GM19324 (cell line): ENCODE results near the gene FCRL3.
"Not testable (repeated sequence)": the region's sequence is repeated elsewhere in the genome, so short reads cannot be mapped to it uniquely, and the experiment has no call there.

ENCODE experiments used
- ATAC-seq: cut with Tn5 transposase; IDR thresholded peaks from one replicate; pipeline ENCODE4 v1.9.1; 2021; ENCODE audit warnings: mild to moderate bottlenecking, moderate library complexity; ENCODE audit not compliant: unreplicated experiment, low FRiP score

The FCRL3 gene

GRCh38 chr1:157700732-157701131 is at the start of gene FCRL3:
FCRL3 (minus strand) TSS chr1:157700769; CDS start chr1:157700489, 280 bp downstream.
- ATAC-seq: no peak

- ATAC-seq: no peak
Observed at GRCh38 chr1:157748262-157748817, 47.8 kb upstream of the FCRL3 start.

- ATAC-seq: no peak
Observed at GRCh38 chr1:157739229-157739901, 38.8 kb upstream of the FCRL3 start.

- ATAC-seq: not testable (repeated sequence)
Observed at GRCh38 chr1:157735991-157736390, 35.4 kb upstream of the FCRL3 start.

GRCh38 chr1:157734321-157734720 is 33.8 kb upstream of the FCRL3 start:
- ATAC-seq: no peak

- no peak for ATAC-seq
Observed at GRCh38 chr1:157732755-157733154, 32.2 kb upstream of the FCRL3 start.

GRCh38 chr1:157725221-157725577 is 24.6 kb upstream of the FCRL3 start:
- ATAC-seq: no peak

- no peak for ATAC-seq
Observed at GRCh38 chr1:157724537-157725220, 24.1 kb upstream of the FCRL3 start.

GRCh38 chr1:157723157-157723556 is 22.6 kb upstream of the FCRL3 start:
- no peak for ATAC-seq

GRCh38 chr1:157721985-157722384 is 21.4 kb upstream of the FCRL3 start:
- no peak for ATAC-seq

- no peak for ATAC-seq
Observed at GRCh38 chr1:157715736-157716135, 15.2 kb upstream of the FCRL3 start.

GRCh38 chr1:157711802-157712201 is 11.2 kb upstream of the FCRL3 start:
- no peak for ATAC-seq

- peak; percentile 59 for ATAC-seq
Observed at GRCh38 chr1:157704878-157705277, 4.3 kb upstream of the FCRL3 start.

GRCh38 chr1:157703981-157704380 is 3.4 kb upstream of the FCRL3 start:
- ATAC-seq: no peak

- no peak for ATAC-seq
Observed at GRCh38 chr1:157702308-157702825, 1.8 kb upstream of the FCRL3 start.

GRCh38 chr1:157700305-157700704 is 264 bp downstream of the FCRL3 start:
- no peak for ATAC-seq

- no peak for ATAC-seq
Observed at GRCh38 chr1:157697781-157698569, 2.6 kb downstream of the FCRL3 start.

- ATAC-seq: no peak
Observed at GRCh38 chr1:157696966-157697628, 3.5 kb downstream of the FCRL3 start.

GRCh38 chr1:157695417-157695816 is 5.2 kb downstream of the FCRL3 start:
- no peak for ATAC-seq

- no peak for ATAC-seq
Observed at GRCh38 chr1:157691285-157691920, 9.2 kb downstream of the FCRL3 start.
